SU-DHL-6 (cell line): ENCODE data around the gene METTL14.

Experiments
- EZH2phosphoT487 ChIP-seq: fragments of 200-600 bp; sonication (generic), shearing (Covaris generic); conservative IDR thresholded peaks from 2 replicates; pipeline ENCODE4 v1.6.1; 2018; ENCODE audit warnings: mild to moderate bottlenecking, antibody characterized with exemption, low read length, moderate library complexity, mixed read lengths
- TF ChIP-seq, protein P1 (sequence below): fragments of 200-600 bp; sonication (generic); IDR thresholded peaks from one replicate; pipeline ENCODE4 v1.5.1; 2017; ENCODE audit warnings: antibody characterized with exemption, mild to moderate bottlenecking, low read length, moderate library complexity; ENCODE audit not compliant: insufficient read depth, poor library complexity, severe bottlenecking

DNA sequence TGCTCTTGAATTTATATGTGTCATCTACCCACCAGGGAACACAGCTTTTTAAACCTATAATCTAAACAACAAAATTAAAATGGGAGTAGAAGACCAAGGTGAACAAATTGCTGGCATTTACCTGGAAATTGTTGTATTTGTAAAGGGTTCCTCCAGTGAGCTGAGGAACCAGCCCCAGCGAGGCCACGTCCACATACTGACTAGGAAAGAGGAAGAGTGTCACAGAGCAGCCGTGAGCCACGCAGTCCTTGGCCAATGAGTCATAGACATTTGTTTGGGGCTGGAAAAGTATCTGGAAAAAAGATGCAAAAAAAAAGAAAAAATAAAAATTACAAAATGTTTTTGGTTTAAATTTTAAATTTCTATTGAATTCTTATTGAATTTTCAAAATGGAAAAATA is 58.7 kb downstream of the METTL14 start:
- TF ChIP-seq, protein P1, sequence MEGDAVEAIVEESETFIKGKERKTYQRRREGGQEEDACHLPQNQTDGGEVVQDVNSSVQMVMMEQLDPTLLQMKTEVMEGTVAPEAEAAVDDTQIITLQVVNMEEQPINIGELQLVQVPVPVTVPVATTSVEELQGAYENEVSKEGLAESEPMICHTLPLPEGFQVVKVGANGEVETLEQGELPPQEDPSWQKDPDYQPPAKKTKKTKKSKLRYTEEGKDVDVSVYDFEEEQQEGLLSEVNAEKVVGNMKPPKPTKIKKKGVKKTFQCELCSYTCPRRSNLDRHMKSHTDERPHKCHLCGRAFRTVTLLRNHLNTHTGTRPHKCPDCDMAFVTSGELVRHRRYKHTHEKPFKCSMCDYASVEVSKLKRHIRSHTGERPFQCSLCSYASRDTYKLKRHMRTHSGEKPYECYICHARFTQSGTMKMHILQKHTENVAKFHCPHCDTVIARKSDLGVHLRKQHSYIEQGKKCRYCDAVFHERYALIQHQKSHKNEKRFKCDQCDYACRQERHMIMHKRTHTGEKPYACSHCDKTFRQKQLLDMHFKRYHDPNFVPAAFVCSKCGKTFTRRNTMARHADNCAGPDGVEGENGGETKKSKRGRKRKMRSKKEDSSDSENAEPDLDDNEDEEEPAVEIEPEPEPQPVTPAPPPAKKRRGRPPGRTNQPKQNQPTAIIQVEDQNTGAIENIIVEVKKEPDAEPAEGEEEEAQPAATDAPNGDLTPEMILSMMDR, result no peak
- no peak for TF ChIP-seq EZH2phosphoT487
